ENCODE measurements around the gene HOXB6. TPM values are rescaled to one million over a fixed set of nuclear protein-coding genes. Genes with fewer than 3 reads are reported as not detected.

HOXB6 gene
- total and polyA plus RNA-seq, 7 donors, result 0.66 to 3.3 (median 1.2) TPM

DNA sequence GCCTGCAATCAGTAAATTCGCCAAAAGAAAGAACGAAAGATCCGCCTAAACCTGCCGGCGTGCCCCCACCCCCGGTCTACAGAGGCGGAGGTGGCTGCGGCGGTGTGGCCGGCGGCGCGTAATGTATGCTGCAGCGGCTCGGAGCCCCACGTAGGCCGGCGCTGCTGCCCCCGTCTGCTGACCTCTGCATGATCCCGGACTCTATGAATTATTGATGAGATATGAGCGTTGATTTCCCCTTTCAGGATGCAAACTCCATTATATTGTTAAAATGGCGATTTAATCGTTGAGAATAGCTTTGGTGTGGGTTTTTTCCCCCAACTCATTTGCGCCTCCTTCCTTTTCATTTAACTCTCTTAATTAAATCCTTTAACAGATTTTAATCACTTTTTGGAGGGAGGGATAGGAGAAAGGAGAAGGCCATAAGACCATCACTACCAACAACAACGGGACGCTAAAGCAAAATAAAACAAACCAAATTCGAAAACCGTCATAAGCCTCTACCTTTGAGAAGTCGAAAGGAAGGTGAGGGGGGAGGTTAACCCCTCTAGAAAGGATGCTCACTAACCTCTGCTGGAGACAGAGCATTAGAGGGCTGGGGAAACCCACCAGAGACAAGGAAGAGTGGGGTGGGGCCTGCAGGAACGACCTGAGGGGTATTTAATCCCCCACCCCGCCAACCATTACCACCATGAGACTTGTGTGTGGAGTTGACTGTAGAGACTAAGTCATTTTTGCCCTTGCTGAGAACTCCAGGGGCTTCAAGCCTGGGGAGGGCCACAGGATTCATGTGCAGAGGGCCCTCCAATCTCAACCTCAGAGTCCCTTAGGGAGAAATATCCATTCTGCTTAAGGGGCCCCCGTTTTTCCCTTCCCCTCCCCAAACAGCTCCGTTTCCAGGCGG, 18.2 kb downstream of the HOXB6 start:
- intact Hi-C loops (cut with DNase I), result no loop called here
- Histone ChIP-seq H3K4me1 (peaks cover 9% of the 10 kb centered on the region), H3K27me3 (ENCODE audit: insufficient read depth in 3 of 3, low read length in 2 of 3) (peaks cover 0 to 86% (median 40%) of the 10 kb centered on the region in 3 donors), H3K36me3 (ENCODE audit: insufficient read depth in 1 of 2, low read depth in 1 of 2) (no peaks in the 10 kb centered on the region), H3K27ac (peak overlapping the region; percentile 61), H3K9me3 (no peaks in the 10 kb centered on the region), H3K4me3 (peak overlapping the region; percentile 78)
- DNase-seq (no peak), ATAC-seq (no peak)
- TF ChIP-seq, protein P1, sequence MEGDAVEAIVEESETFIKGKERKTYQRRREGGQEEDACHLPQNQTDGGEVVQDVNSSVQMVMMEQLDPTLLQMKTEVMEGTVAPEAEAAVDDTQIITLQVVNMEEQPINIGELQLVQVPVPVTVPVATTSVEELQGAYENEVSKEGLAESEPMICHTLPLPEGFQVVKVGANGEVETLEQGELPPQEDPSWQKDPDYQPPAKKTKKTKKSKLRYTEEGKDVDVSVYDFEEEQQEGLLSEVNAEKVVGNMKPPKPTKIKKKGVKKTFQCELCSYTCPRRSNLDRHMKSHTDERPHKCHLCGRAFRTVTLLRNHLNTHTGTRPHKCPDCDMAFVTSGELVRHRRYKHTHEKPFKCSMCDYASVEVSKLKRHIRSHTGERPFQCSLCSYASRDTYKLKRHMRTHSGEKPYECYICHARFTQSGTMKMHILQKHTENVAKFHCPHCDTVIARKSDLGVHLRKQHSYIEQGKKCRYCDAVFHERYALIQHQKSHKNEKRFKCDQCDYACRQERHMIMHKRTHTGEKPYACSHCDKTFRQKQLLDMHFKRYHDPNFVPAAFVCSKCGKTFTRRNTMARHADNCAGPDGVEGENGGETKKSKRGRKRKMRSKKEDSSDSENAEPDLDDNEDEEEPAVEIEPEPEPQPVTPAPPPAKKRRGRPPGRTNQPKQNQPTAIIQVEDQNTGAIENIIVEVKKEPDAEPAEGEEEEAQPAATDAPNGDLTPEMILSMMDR (IDR thresholded peaks at IDR 0.05), result no peak
- 27 to 46% (median 33%) methylated on average over 34 of the region's 34 CpGs for WGBS, 3 donors

DNA sequence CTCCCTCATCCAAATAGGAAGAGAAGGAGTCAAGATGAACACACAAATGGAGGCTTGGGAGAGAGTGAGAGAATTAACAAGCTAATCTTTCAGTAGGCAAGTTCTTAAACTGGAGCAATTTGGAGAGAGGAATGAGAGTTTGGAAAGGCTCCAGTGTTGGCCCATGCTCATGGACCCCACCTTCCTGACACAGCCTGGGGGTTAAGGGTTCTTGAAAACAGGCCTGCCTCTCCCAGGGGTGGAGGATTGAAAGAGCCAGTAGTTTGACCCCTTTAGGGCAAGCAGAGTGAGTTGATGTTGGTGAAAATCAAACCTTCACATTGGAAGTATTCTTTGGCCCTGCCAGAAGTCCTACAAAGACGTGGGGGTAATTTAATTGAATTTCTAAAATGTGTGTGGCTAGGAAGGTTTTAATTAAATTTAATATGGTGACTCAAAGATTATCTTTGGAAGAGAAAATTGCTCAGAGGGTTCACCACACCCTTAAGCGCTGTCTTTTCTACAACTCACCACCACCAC, 20.5 kb downstream of the HOXB6 start:
- Histone ChIP-seq H3K36me3 (ENCODE audit: insufficient read depth in 1 of 2, low read depth in 1 of 2) (no peaks in the 10 kb centered on the region), H3K4me1 (peaks cover 9% of the 10 kb centered on the region), H3K4me3 (no peak overlapping the region), H3K27ac (no peak overlapping the region), H3K9me3 (no peaks in the 10 kb centered on the region), H3K27me3 (ENCODE audit: insufficient read depth in 3 of 3, low read length in 2 of 3) (peaks cover 0 to 88% (median 35%) of the 10 kb centered on the region in 3 donors)
- TF ChIP-seq, protein P1 (IDR thresholded peaks at IDR 0.05), result no peak
- intact Hi-C loops (cut with DNase I), result no loop called here
- WGBS, 3 donors, result 40 to 58% (median 43%) methylated on average over 2 of the region's 2 CpGs
- DNase-seq (no peak), ATAC-seq (no peak)

DNA sequence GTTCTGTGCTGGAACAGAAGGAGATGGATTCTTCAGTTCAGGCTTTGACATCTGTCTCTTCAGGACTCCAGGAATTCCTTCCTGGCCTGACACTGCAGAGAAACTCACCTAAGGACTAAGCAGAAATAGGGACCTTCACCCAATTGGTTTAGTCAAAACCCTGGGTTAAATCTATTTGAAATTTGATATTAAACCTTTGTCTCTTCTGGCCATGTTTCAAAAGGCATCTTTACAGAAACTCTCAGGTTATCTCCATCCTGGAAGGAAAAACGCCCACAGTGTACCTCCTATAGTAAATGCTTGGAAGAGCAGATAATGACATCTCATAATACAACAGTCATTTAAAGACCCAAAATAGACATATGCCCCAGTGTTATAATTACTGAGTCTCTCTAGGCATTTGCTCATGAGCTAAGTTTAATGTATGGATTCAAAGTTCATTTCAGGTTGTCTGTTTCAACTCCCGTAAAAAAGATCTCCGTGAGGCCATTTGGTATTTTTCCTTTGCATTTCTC, 21.0 kb downstream of the HOXB6 start:
- Histone ChIP-seq H3K36me3 (ENCODE audit: insufficient read depth in 1 of 2, low read depth in 1 of 2) (no peaks in the 10 kb centered on the region), H3K9me3 (no peaks in the 10 kb centered on the region), H3K4me3 (no peak overlapping the region), H3K4me1 (peaks cover 9% of the 10 kb centered on the region), H3K27me3 (ENCODE audit: insufficient read depth in 3 of 3, low read length in 2 of 3) (peaks cover 0 to 90% (median 33%) of the 10 kb centered on the region in 3 donors), H3K27ac (no peak overlapping the region)
- TF ChIP-seq, protein P1 (IDR thresholded peaks at IDR 0.05), result no peak
- no peak for ATAC-seq
- DNase-seq, result no peak
- 87 to 92% (median 88%) methylated on average over 3 of the region's 3 CpGs for WGBS, 3 donors
- intact Hi-C loops (cut with DNase I), result no loop called here

DNA sequence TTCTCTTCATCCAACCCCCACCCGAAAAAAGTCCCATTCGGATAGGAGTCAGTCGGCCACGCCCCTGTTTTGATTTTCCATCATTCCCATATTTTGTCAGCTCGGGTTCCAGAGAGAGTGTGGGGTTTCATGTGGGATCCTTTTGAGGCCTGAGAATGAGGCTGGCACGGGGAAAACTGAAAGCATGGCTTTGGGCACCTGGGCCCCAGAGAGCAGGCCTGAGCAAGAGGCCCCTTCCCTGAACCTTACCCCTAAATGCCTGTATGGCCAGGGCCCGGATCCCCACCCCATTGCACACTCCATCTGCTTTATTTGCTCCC, 22.1 kb downstream of the HOXB6 start:
- intact Hi-C loops (cut with DNase I), result no loop called here
- TF ChIP-seq, protein P1 (IDR thresholded peaks at IDR 0.05), result no peak
- no peaks in the 10 kb centered on the region for H3K9me3 ChIP-seq
- H3K27me3 ChIP-seq (ENCODE audit: insufficient read depth in 3 of 3, low read length in 2 of 3), result peaks cover 0 to 93% (median 33%) of the 10 kb centered on the region in 3 donors
- H3K36me3 ChIP-seq (ENCODE audit: insufficient read depth in 1 of 2, low read depth in 1 of 2), result no peaks in the 10 kb centered on the region
- WGBS, 3 donors, result 49 to 66% (median 63%) methylated on average over 7 of the region's 7 CpGs
- H3K4me3 ChIP-seq, result peak overlapping the region; percentile 61
- H3K4me1 ChIP-seq, result peaks cover 9% of the 10 kb centered on the region
- DNase-seq, result no peak
- ATAC-seq, result no peak
- peak overlapping the region; percentile 72 for H3K27ac ChIP-seq

Data from psoas muscle (tissue), 8 donors.